WI38 (cell line): ENCODE measurements around the gene SPEG.

ENCODE experiments used
- H3K4me3 ChIP-seq: 2 replicates; pipeline ENCODE4 v1.5.1; 2011; ENCODE audit warnings: low read depth, mild to moderate bottlenecking, control low read depth, low read length
- TF ChIP-seq, protein P1 (sequence below): IDR thresholded peaks from 2 replicates; pipeline ENCODE4 v1.5.1; 2012; ENCODE audit warnings: low read depth, mild to moderate bottlenecking, control low read depth, low read length

The SPEG gene

DNA sequence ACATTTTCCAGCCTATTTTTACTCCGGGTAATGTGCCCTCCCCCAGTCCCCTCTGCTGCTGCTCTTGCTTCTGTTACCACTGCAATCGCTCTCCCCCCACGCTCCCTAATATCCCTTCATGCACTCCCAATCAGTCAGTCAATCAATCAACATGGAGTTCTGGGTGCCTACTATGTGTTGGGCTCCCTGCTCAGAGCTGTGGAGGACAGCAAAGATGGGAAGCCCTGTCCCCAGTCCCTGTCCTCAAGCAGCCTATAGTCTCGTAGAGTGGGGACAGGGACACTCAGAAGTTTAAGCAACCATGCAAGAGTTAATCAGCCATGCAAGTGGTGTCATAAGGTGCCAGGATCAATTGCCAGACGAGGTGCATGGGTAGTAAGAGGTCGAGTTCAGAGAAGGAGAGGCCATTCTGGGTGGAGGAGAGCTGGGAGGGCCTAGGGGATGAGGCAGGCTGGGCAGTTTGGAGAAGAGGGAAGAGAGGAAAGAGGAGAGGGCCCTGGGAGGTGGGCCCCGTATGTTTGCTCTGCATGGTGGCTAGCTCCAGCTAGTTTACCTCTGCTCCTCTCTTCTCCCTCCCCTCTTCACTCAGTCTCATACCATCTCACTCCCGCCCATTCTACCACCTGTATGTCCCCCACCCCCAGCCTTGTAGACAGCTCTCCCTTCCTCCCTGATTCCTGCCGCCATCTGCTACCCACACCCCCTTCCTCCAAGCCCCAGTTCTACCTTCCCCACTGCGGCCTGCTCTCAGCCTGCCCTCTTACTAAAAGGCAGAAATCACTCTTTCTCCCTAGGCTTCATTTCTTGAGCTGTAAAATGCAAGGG, 83.5 kb downstream of the SPEG start:
- TF ChIP-seq, protein P1, sequence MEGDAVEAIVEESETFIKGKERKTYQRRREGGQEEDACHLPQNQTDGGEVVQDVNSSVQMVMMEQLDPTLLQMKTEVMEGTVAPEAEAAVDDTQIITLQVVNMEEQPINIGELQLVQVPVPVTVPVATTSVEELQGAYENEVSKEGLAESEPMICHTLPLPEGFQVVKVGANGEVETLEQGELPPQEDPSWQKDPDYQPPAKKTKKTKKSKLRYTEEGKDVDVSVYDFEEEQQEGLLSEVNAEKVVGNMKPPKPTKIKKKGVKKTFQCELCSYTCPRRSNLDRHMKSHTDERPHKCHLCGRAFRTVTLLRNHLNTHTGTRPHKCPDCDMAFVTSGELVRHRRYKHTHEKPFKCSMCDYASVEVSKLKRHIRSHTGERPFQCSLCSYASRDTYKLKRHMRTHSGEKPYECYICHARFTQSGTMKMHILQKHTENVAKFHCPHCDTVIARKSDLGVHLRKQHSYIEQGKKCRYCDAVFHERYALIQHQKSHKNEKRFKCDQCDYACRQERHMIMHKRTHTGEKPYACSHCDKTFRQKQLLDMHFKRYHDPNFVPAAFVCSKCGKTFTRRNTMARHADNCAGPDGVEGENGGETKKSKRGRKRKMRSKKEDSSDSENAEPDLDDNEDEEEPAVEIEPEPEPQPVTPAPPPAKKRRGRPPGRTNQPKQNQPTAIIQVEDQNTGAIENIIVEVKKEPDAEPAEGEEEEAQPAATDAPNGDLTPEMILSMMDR, result no peak
- H3K4me3 ChIP-seq, result no peak overlapping the region

DNA sequence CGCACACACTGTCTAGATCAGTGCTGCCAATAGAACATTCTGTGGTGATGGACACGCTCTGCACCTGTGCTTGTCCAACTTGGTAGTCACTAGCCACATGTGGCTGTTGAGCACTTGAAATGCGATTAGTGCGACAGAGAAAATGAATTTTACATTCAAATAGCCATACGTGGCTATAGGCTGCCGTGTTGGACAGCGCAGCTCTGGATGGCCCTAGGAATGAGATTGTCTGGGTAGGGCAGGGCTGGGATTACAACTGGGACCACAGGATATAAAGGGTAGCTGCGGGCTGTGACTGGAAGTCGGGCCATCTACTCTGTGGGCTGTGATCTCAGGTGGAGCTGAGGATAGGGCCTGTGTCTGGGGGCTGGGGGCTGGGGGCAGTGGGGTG, 84.9 kb downstream of the SPEG start:
- TF ChIP-seq, protein P1, result no peak
- H3K4me3 ChIP-seq, result no peak overlapping the region

DNA sequence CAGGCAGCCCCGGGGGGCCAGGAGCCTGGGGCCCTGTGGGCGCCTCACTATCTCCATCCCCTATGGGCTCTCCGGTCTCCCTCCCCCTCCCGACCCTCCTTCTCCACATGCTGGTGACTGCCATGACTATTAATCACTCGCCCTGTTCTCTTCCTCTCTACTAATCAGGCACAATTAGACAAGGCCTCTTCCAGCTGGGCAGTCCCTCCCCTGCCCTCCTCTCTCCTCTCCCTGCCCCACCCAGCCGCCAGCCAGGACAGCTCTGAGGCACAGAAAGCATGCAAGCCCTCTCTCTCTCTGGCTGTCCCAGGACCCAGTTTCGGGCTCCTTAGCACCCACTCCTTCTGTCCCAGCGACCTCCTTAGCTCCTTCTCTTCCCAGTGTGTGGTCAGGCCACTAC, 85.4 kb downstream of the SPEG start:
- no peak overlapping the region for H3K4me3 ChIP-seq
- TF ChIP-seq, protein P1, result no peak

DNA sequence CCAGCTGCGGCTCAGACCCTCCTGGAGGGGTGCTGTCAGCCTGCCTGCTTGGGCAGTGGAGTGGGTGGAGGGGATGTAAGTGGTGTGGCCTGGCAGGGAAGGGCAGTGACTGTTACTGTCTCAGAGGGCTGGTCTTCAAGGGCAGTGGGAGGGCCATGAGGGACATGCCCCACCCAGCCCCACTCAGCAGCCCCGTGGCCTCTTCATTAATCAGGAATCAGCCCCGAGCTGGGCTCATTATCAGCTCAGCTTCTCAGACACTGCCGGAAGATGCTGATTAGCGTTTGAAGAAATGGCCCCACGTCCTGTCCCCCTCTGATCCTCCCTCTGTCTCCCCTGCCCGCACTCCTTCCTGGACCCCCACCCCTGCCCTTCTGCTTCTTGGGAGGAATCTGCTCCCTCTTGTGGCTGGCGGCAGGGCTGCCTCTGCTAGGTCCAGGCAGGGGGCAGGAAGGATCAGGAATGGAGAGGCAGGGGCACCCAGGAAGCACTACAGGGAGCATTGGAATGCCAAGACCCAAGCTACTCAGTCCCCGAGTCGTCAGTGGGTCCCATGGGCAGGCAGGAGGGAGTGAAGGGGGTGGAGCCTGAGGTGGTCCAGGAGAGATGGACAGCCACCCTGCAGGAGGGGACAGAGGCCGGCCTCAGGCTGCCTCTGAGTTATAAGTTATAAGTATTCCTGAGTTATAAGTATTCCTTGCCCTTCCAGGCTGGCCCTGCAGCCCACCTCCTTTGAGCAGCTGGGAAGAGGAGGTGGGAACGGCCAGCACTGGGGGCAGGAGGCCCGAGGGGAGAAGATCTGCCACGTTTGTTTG, 86.6 kb downstream of the SPEG start:
- TF ChIP-seq, protein P1, result peak; percentile 76

DNA sequence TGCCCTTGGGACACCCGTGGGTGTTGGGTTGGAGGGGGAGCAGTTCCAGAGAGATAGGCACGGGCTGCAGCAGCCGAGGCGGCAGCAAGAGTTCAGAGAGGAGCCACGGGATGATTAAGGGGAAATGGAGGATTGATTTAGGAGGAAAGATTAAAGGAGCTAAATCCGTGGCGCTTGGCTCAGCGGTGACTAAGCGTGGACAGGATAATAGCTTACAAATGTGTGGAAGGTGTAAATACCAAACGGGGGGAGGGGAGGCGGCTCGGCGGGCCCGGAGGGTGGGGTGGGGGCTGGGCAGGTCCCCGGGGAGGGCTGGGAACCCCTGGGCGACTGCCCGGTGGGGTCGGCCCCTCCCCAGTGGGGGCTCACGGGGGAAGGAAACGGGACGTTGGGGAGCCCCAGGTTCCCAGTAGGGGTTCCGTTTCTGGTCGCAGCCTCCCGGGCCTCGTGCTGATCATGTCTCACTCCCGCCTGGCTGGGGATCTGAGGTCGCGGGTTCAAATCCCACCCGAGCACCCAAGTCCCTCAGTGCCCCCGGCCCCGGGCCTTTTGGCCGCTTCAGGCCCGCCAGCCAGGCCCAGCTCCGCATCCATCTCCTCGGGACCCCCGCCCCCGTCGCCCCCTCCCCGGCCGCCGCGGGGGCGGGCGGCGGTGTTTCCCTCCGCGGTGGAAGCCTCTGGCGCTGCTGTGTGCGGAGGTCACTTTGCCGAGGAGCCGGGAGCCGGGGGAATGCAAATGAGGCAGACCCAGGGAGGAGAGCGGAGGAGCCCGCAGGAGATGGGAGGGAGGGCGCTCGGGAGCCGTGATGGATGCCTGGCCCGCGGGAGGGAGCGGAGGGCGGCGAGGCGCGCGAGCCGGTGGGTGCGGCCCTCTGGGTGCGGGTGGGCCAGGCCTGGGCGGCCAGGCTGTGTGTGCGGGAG, 87.7 kb downstream of the SPEG start:
- TF ChIP-seq, protein P1, result no peak
- peak overlapping the region; percentile 3; the same call in 1 of the 2 replicates for H3K4me3 ChIP-seq

More for the DNA sequence above, 86.6 kb downstream of the SPEG start:
- no peak overlapping the region for H3K4me3 ChIP-seq

DNA sequence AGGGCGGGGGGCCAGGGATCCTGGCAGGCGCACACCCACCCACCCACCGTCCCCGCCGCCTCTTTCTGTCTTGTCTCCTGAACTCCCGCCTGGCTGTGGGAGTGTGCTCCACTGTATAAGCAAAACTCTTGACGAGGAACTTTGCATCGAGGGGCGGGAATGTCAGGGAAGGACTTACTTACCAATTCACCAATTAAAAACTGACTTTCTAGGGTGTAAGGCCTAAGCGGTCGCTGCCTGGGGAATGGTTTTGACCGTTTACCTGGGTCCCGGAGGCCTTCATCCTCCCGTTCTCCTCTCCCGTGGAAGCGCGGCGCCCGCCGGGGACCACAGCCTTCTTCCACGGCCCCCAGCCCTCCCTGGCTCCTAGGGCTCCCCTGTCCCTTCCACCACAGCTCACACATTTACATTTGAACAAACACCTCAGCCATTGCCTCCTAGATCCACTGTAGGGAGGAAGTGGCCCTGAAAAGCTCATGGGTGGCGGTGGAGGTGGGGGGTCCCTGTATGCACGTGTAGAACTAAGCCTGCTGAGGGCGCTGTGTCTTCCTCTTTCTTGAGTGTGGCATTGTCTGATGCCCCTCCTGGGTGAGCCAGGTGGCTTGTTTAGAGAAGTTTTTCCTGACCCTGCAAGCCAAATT, 88.5 kb downstream of the SPEG start:
- TF ChIP-seq, protein P1, result no peak
- H3K4me3 ChIP-seq, result no peak overlapping the region
